Right lobe of liver (tissue), 6 donors: Measurements from ENCODE around the gene CDK5RAP1. TPM values are rescaled to one million over a fixed set of nuclear protein-coding genes. Genes with fewer than 3 reads are reported as not detected.

Experiments
- ATAC-seq, 4 donors: fragments of 200-7000 bp; cut with Tn5 transposase; one replicate each; pipeline ENCODE4 v1.9.1; 2020; ENCODE audit warnings: mild to moderate bottlenecking in 4 of 4, moderate library complexity in 4 of 4
- DNase-seq, 3 donors: peaks; one replicate each; pipeline ENCODE4 v3.0.0-alpha.2; 2020
- H3K27ac ChIP-seq, 3 donors: fragments of 200-600 bp; one replicate each; pipeline ENCODE4 v1.8.0; 2022
- H3K27me3 ChIP-seq, 2 donors: fragments of 200-600 bp; one replicate each; pipeline ENCODE4 v1.8.0; 2022
- H3K36me3 ChIP-seq, 4 donors: fragments of 200-600 bp; sonication (generic) in 1 of 4; one replicate each; pipeline versions ENCODE4 v1.5.1 to v1.8.0; 2017 to 2022; ENCODE audit warnings: control low read depth in 1 of 4
- H3K4me1 ChIP-seq, 4 donors: fragments of 200-600 bp; sonication (generic) in 1 of 4; one replicate each; pipeline versions ENCODE4 v1.5.1 to v1.8.0; 2017 to 2022; ENCODE audit warnings: control low read depth in 1 of 4
- H3K4me3 ChIP-seq, 3 donors: fragments of 200-600 bp; one replicate each; pipeline ENCODE4 v1.8.0; 2022
- H3K9me3 ChIP-seq, 4 donors: fragments of 200-600 bp; sonication (generic) in 1 of 4; one replicate each; pipeline versions ENCODE4 v1.5.1 to v1.8.0; 2017 to 2022; ENCODE audit warnings: control low read depth in 1 of 4
- POLR2A ChIP-seq: fragments of 450-650 bp; IDR thresholded peaks from one replicate; pipeline ENCODE4 v1.6.1; 2017; ENCODE audit warnings: antibody characterized with exemption, mild to moderate bottlenecking
- WGBS: methylation state at CpG from one replicate; pipeline ENCODE4 v1.1.6; 2018; ENCODE audit warnings: low coverage, low lambda C conversion rate; ENCODE audit not compliant: insufficient coverage; ENCODE audit errors: missing lambda C conversion rate; 5-methylcytosine and 5-hydroxymethylcytosine counted together
- intact Hi-C, 2 donors: fragments of 100-400 bp; cut with DNase I; formaldehyde crosslinking; loops; one replicate each; pipeline versions ENCODE4 v1.11.2 to v1.14.1; 2022
- total RNA-seq, 6 experiments: library from RNA; depleted of rRNA in 2 of 6; stranded (reverse); fragments of >200 nt in 2 of 6; fragmentation: NEBNext Ultra II Directional in 3 of 6; extraction: Animal tissue kit (Norgen Biotek cat#: 25700) in 3 of 6; gene quantifications; one replicate each; pipeline versions ENCODE4 v1.1.0 to v1.2.4, GENCODE V29; 2016 to 2023
- TF ChIP-seq, protein P1 (sequence below), 4 donors: fragments of 200-600 bp in 3 of 4; fragments of 450-650 bp in 1 of 4; IDR thresholded peaks; one replicate each; pipeline versions ENCODE4 v1.5.1 to v1.8.0; 2016 to 2022; ENCODE audit warnings: antibody characterized with exemption in 4 of 4, mild to moderate bottlenecking in 2 of 4
- donor health status: DM: no; HTN: yes; CAD: no.
- donor health status: DM: no; HTN: no; CAD: no.
- donor health status: DM: no; HTN: no; CAD: no.
- donor health status: DM: no; HTN: yes; CAD: no.
- donor health status: DM: no; HTN: yes; CAD: no.

The CDK5RAP1 gene
- total RNA-seq, 6 experiments from 2014 or later, result 10.9 to 21.6 (median 14.0) TPM

DNA sequence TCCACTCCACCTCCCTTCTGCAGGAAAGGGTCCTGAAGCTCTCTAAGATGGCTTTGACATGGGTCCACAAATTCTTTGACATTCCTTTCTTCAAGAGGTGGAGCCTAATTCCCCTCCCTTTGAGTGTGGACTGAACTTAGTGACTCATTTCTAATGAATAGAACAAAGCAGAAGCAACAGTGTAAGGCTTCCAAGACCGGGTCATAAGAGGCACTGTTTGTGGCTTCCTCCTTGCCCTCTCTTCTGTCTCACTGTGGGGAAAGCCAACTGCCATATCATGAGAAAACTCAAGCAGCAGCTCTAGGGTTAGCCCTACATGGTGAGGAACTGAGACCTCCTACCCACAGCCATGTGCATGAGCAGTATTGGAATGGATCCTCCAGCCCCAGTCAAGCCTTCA, 5.9 kb upstream of the CDK5RAP1 start:
- Histone ChIP-seq H3K4me3 (no peak overlapping the region), H3K36me3 (no peaks in the 10 kb centered on the region), H3K27me3 (no peaks in the 10 kb centered on the region), H3K4me1 (no peaks in the 10 kb centered on the region), H3K27ac (no peak overlapping the region), H3K9me3 (no peaks in the 10 kb centered on the region)
- WGBS, result 92% methylated on average over 1 of the region's 1 CpG
- TF ChIP-seq, protein P1, sequence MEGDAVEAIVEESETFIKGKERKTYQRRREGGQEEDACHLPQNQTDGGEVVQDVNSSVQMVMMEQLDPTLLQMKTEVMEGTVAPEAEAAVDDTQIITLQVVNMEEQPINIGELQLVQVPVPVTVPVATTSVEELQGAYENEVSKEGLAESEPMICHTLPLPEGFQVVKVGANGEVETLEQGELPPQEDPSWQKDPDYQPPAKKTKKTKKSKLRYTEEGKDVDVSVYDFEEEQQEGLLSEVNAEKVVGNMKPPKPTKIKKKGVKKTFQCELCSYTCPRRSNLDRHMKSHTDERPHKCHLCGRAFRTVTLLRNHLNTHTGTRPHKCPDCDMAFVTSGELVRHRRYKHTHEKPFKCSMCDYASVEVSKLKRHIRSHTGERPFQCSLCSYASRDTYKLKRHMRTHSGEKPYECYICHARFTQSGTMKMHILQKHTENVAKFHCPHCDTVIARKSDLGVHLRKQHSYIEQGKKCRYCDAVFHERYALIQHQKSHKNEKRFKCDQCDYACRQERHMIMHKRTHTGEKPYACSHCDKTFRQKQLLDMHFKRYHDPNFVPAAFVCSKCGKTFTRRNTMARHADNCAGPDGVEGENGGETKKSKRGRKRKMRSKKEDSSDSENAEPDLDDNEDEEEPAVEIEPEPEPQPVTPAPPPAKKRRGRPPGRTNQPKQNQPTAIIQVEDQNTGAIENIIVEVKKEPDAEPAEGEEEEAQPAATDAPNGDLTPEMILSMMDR (IDR thresholded peaks at IDR 0.05), result no peak
- TF ChIP-seq POLR2A, result no peak
- intact Hi-C loops, result no loop called here
- no peak for DNase-seq
- ATAC-seq, result no peak

DNA sequence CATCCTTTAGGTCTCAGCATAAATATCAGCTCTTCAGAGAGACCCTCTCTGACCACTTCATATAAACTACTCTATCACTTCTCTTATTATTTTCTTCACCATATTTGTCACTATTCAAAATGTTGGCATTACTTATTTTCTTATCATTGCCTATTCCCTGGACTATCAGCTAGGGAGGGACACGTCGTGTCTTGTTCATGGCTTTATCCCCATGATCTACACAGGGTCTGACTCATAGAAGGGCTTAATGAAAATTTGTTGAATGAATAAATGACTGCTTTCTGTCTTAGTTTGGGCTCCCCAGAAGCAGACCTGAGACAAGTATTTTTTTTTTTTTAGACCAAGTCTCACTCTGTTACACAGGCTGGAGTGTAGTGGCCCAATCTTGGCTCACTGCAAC, 3.0 kb upstream of the CDK5RAP1 start:
- TF ChIP-seq POLR2A, result no peak
- TF ChIP-seq, protein P1 (IDR thresholded peaks at IDR 0.05), result no peak
- 90% methylated on average over 2 of the region's 2 CpGs for WGBS
- intact Hi-C loops, result no loop called here
- Histone ChIP-seq H3K27me3 (no peaks in the 10 kb centered on the region), H3K4me1 (peaks cover 0 to 8% (median 6%) of the 10 kb centered on the region in 4 donors), H3K36me3 (no peaks in the 10 kb centered on the region), H3K9me3 (no peaks in the 10 kb centered on the region), H3K4me3 (no peak overlapping the region), H3K27ac (no peak overlapping the region)
- DNase-seq, result no peak
- no peak for ATAC-seq

DNA sequence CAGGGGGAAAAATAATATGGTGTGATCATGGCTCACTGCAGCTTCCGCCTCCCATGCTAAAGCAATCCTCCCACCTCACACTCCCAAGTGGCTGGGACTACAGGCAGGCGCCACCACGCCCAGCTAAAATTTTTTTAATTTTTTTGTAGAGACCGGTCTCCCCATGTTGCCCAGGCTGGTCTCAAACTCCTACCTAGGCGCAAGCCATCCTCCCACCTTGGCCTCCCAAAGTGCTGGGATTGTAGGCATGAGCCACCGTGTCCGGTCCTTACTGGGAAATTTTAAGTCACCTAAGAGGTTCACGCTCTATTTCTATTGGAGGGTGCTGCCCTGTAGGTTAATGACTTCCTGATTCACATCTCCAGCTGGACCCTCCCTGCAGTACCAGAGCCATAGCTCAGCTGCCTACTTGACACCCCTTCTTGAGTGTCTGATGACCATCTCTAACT, 626 bp upstream of the CDK5RAP1 start:
- H3K36me3 ChIP-seq, result no peaks in the 10 kb centered on the region
- TF ChIP-seq, protein P1 (IDR thresholded peaks at IDR 0.05), result no peak
- no peak for TF ChIP-seq POLR2A
- H3K4me3 ChIP-seq, result peak overlapping the region; percentile 84 to 90 (median 85)
- peak overlapping the region in 1 of 3 donors; percentile 9 for H3K27ac ChIP-seq
- 49% methylated on average over 5 of the region's 8 CpGs for WGBS
- H3K27me3 ChIP-seq, result no peaks in the 10 kb centered on the region
- no peaks in the 10 kb centered on the region for H3K9me3 ChIP-seq
- intact Hi-C loops, result no loop called here
- peak; percentile 13 to 28 (median 18) for ATAC-seq
- no peak for DNase-seq
- peaks cover 0 to 8% (median 6%) of the 10 kb centered on the region in 4 donors for H3K4me1 ChIP-seq

DNA sequence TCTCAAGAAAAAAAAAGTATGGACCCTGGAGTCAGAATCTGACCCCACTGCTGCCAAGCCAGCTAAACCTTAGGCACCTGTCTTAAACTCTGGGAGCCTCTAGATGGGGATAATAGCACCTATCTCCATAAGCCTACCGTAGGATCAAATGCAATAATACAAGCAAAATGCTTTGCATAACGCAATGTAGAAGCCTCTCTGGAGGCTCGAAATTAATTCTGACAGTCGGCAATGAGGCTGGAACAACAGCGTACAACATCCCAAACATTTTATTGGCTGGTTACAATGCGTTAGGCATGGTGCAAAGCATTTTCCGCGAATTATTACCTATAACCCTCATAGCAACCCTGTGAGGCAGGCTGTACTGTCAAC, 521 bp downstream of the CDK5RAP1 start:
- Histone ChIP-seq H3K36me3 (peaks cover 0 to 3% (median 0%) of the 10 kb centered on the region in 4 donors), H3K9me3 (no peaks in the 10 kb centered on the region), H3K27ac (peak overlapping the region in 1 of 3 donors; percentile 47), H3K27me3 (no peaks in the 10 kb centered on the region), H3K4me3 (peak overlapping the region; percentile 84 to 90 (median 85)), H3K4me1 (peaks cover 0 to 8% (median 6%) of the 10 kb centered on the region in 4 donors)
- peak; percentile 47 to 78 (median 74) for ATAC-seq
- 0% methylated on average over 6 of the region's 8 CpGs for WGBS
- intact Hi-C loops, result no loop called here
- TF ChIP-seq POLR2A, result no peak
- TF ChIP-seq, protein P1 (IDR thresholded peaks at IDR 0.05), result peak in 3 of 4 donors; percentile 16 to 30 (median 26)
- no peak for DNase-seq

DNA sequence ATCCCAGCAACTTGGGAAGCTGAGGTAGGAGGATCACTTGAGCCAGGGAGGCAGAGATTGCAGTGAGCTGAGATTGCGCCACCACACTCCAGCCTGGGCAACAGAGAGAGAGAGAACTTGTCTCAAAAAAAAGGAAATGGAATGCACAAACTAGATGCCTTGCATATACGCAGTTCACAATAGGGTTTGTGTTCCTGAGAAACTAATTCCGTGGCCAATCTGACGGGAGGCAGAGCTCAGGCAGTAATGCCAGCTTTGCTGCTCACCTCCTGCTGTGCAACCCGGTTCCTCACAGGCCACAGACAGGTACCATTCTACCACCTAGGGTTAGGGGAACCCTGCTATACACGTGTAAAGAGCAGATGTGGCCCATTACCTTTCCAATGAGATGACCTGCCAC, 1.4 kb downstream of the CDK5RAP1 start:
- no peak for TF ChIP-seq POLR2A
- TF ChIP-seq, protein P1 (IDR thresholded peaks at IDR 0.05), result no peak
- Histone ChIP-seq H3K4me3 (no peak overlapping the region), H3K27me3 (no peaks in the 10 kb centered on the region), H3K27ac (no peak overlapping the region), H3K36me3 (peaks cover 0 to 10% (median 0%) of the 10 kb centered on the region in 4 donors), H3K4me1 (peaks cover 0 to 8% (median 6%) of the 10 kb centered on the region in 4 donors), H3K9me3 (no peaks in the 10 kb centered on the region)
- intact Hi-C loops, result no loop called here
- DNase-seq (no peak), ATAC-seq (no peak)
- 41% methylated on average over 4 of the region's 6 CpGs for WGBS
